Mucosa of rectum (tissue), 2 donors: ENCODE data around the gene KIF26B.

ENCODE experiments used
- H3K27ac ChIP-seq, 2 donors: one replicate each; pipeline ENCODE4 v1.7.0; 2013; ENCODE audit warnings: inconsistent platforms in 2 of 2, low read depth in 2 of 2, low read length in 2 of 2
- H3K27me3 ChIP-seq, 2 donors: one replicate each; pipeline ENCODE4 v1.7.0; 2013; ENCODE audit warnings: low read length in 2 of 2; ENCODE audit not compliant: control insufficient read depth in 2 of 2, insufficient read depth in 2 of 2
- H3K36me3 ChIP-seq, 2 donors: one replicate each; pipeline ENCODE4 v1.7.0; 2013; ENCODE audit warnings: low read length in 2 of 2; ENCODE audit not compliant: control insufficient read depth in 2 of 2, insufficient read depth in 2 of 2
- H3K4me1 ChIP-seq, 2 donors: one replicate each; pipeline ENCODE4 v1.7.0; 2013; ENCODE audit warnings: low read length in 2 of 2, mild to moderate bottlenecking in 1 of 2; ENCODE audit not compliant: control insufficient read depth in 2 of 2, insufficient read depth in 2 of 2
- H3K4me3 ChIP-seq, 2 donors: one replicate each; pipeline ENCODE4 v1.7.0; 2013; ENCODE audit warnings: low read length in 2 of 2
- H3K9ac ChIP-seq, 2 donors: one replicate each; pipeline ENCODE4 v1.7.0; 2013; ENCODE audit warnings: low read length in 2 of 2, low read depth in 1 of 2, mild to moderate bottlenecking in 1 of 2
- H3K9me3 ChIP-seq, 2 donors: one replicate each; pipeline ENCODE4 v1.7.0; 2013; ENCODE audit warnings: low read length in 2 of 2; ENCODE audit not compliant: control insufficient read depth in 2 of 2
- donor health status: healthy.
- donor health status: Normal muscosa, but diverticular disease.

The KIF26B gene

GRCh38 chr1:245213066-245213831, 58.5 kb downstream of the KIF26B start:
- no peaks in the 10 kb centered on the region for H3K36me3 ChIP-seq
- H3K27me3 ChIP-seq, result no peaks in the 10 kb centered on the region
- no peak overlapping the region for H3K9ac ChIP-seq
- H3K4me1 ChIP-seq, result no peaks in the 10 kb centered on the region
- no peak overlapping the region for H3K4me3 ChIP-seq
- no peaks in the 10 kb centered on the region for H3K9me3 ChIP-seq
- no peak overlapping the region for H3K27ac ChIP-seq

DNA sequence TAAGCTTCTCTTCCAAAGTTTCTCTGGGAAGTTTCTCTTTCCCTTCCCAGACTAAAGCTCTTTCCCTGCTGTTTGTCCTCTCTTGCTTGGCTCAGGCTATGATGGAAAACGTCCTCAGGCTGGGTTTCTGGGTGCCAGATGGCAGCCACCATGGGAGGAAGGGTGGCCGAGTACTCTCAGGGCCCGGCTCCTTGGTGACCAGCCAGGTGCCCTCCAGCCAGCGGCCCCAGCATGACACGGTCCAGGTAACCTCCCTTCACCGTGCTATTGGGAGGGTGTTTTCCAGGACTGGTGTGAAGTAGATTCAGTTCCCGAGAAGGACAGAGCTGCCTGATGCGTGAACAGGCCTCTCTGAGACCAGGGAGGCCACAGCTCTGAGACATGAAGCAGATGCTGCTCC, 60.3 kb downstream of the KIF26B start:
- no peak overlapping the region for H3K9ac ChIP-seq
- H3K36me3 ChIP-seq, result no peaks in the 10 kb centered on the region
- no peak overlapping the region for H3K27ac ChIP-seq
- H3K9me3 ChIP-seq, result no peaks in the 10 kb centered on the region
- no peak overlapping the region for H3K4me3 ChIP-seq
- no peaks in the 10 kb centered on the region for H3K4me1 ChIP-seq
- H3K27me3 ChIP-seq, result no peaks in the 10 kb centered on the region

- Histone ChIP-seq H3K4me1 (no peaks in the 10 kb centered on the region), H3K9me3 (no peaks in the 10 kb centered on the region), H3K36me3 (no peaks in the 10 kb centered on the region), H3K27ac (no peak overlapping the region), H3K27me3 (no peaks in the 10 kb centered on the region), H3K9ac (no peak overlapping the region), H3K4me3 (no peak overlapping the region)
Observed at GRCh38 chr1:245216366-245217115, 61.8 kb downstream of the KIF26B start.

DNA sequence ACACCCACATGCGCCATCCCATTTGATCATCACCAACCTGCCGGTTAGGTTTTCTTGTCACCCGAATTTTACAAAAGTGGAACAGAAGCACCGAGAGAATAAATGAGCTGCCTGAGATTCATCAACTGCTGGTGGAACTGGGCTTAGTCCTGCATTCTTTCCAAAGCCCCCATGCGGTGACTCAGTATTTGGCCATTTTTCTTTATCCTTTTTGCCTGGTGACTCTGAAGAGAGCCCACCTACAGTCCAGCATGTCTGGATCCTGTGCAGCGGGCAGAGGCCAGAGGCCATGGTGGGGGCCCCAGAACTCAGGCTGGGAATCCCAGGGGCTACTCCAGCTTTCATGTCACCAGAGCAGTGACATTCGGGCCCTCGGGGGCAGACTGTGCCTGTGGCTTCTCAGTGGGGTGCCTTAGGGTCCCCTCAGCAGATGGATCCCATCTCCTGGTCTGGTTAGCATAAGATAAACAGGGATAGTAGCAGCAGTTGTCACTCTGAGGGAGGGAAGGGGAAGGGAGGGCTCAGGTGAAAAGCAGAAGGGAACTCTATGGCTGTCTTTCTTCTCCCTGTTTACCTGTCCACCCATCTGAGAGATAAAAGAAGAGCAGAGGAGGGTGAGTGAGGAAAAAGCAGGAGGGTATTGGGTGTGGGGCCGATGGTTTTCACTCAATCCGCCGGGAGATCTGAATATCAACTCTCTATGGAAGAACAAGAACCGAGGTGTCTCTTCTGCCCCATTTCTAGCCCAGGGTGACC, 63.2 kb downstream of the KIF26B start:
- Histone ChIP-seq H3K4me3 (no peak overlapping the region), H3K9ac (no peak overlapping the region), H3K27ac (no peak overlapping the region), H3K9me3 (no peaks in the 10 kb centered on the region), H3K27me3 (no peaks in the 10 kb centered on the region), H3K36me3 (no peaks in the 10 kb centered on the region), H3K4me1 (no peaks in the 10 kb centered on the region)

DNA sequence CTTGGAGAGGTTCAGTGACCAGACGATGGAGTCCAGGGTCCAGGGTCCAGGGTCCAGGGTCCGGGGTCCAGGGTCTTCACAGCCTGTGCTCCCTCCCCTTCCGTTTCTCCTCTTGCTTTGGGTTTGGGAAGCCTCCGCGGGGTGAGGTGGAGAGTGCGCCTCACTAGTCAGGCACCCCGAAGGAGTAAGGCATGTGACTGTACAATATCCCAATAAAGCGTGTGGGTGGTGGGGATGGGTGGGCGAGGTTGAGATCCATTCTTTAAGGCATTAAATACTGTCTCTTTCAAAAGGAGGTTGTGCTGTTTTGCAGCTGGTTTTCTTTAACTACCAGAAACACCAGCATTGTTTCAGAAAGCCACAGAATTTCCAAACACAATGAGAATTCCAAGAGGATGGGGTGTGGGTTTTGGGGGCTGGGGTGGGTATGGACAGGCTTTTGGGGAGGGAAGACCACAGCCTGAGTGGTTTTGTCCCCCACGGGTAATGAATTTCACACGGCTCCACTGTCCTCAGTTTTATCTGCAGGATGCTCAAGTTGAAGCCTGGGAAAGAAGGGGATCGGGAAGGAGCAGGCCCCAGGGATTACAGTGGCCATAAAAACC, 65.7 kb downstream of the KIF26B start:
- Histone ChIP-seq H3K27me3 (no peaks in the 10 kb centered on the region), H3K27ac (no peak overlapping the region), H3K4me1 (no peaks in the 10 kb centered on the region), H3K4me3 (no peak overlapping the region), H3K9me3 (no peaks in the 10 kb centered on the region), H3K36me3 (no peaks in the 10 kb centered on the region), H3K9ac (no peak overlapping the region)

GRCh38 chr1:245221805-245222204, 67.0 kb downstream of the KIF26B start:
- no peak overlapping the region for H3K4me3 ChIP-seq
- no peak overlapping the region for H3K9ac ChIP-seq
- no peaks in the 10 kb centered on the region for H3K27me3 ChIP-seq
- no peak overlapping the region for H3K27ac ChIP-seq
- no peaks in the 10 kb centered on the region for H3K4me1 ChIP-seq
- H3K36me3 ChIP-seq, result no peaks in the 10 kb centered on the region
- no peaks in the 10 kb centered on the region for H3K9me3 ChIP-seq

- Histone ChIP-seq H3K27me3 (no peaks in the 10 kb centered on the region), H3K4me1 (no peaks in the 10 kb centered on the region), H3K4me3 (no peak overlapping the region), H3K9me3 (no peaks in the 10 kb centered on the region), H3K36me3 (no peaks in the 10 kb centered on the region), H3K9ac (no peak overlapping the region), H3K27ac (no peak overlapping the region)
Observed at GRCh38 chr1:245222931-245223595, 68.3 kb downstream of the KIF26B start.

DNA sequence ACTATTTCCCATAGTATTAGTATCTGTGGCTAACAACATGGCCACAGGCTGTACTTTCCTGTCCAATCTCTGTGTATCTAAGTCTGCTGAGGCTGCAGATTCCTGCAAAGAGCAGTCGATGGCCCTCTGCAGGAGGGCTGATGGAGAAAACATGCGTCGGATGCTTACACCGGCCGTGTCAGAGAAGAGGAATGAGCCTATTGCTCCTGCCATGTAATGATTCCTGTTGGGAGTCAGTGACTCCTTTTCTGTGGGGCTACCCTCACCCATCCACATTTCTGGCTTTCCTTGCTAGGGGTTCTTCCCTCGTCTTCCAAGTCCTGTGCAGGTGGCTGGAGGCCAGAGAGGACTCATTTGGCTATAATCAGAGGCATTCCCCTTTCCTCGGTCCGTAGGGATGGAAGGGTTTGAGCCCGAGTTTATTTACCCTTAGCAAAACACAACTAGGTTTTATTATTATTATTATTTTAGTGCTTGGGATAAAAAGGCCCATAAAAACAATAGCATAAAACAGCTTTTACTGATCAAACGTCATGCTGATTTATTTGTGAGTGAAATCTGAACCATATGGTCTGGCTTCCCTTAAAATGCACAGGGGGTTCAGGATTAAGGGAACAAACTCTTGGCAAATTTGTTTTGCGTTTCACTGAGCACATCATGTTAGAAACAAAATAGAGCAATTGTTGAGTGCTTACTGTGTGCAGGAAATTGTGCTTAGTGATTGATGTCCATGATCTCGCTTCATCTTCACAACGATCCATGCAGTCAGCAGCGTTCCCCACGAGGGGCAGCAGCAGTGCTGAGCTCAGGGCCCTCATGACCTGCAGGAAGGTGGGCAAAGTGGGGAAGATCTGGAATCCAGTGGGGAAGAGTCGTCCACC, 70.8 kb downstream of the KIF26B start:
- H3K9ac ChIP-seq, result no peak overlapping the region
- H3K4me3 ChIP-seq, result no peak overlapping the region
- H3K4me1 ChIP-seq, result no peaks in the 10 kb centered on the region
- H3K27ac ChIP-seq, result no peak overlapping the region
- no peaks in the 10 kb centered on the region for H3K36me3 ChIP-seq
- no peaks in the 10 kb centered on the region for H3K9me3 ChIP-seq
- H3K27me3 ChIP-seq, result no peaks in the 10 kb centered on the region

- Histone ChIP-seq H3K27ac (no peak overlapping the region), H3K9ac (no peak overlapping the region), H3K4me3 (no peak overlapping the region), H3K36me3 (no peaks in the 10 kb centered on the region), H3K9me3 (no peaks in the 10 kb centered on the region), H3K4me1 (no peaks in the 10 kb centered on the region), H3K27me3 (no peaks in the 10 kb centered on the region)
Observed at GRCh38 chr1:245226203-245226499, 71.4 kb downstream of the KIF26B start.
